Endothelial cell of umbilical vein (primary cell): ENCODE measurements around the gene GORASP1. TPM values are rescaled to one million over a fixed set of nuclear protein-coding genes. Genes with fewer than 3 reads are reported as not detected.

ENCODE experiments used
- BruUV-seq: library from RNA; stranded (reverse); fragments of 400-500 nt; replicated peaks from 2 replicates; lab custom pipeline; 2021; lab: Mats Ljungman, UMichigan
- CTCF ChIA-PET: fragments of 300-600, 350-600 bp; sonication (Branson Sonifier 250); formaldehyde crosslinking; loops from one replicate; lab custom pipeline; 2021; ENCODE audit warnings: antibody characterized with exemption, inconsistent platforms; lab: Charles Lee
- POLR2A ChIA-PET: fragments of 300-600, 350-600 bp; sonication (Branson Sonifier 250); formaldehyde crosslinking; loops from one replicate; lab custom pipeline; 2021; ENCODE audit warnings: antibody characterized with exemption, inconsistent platforms; lab: Charles Lee
- DNase-seq: peaks from one replicate; pipeline ENCODE4 v3.0.0-alpha.2; 2011; ENCODE audit warnings: low read depth, low spot score
- FAIRE-seq: peaks from 2 replicates; lab custom pipeline; 2011; peaks lifted over from hg19 to GRCh38; lab: Jason Lieb, UNC
- H2AFZ ChIP-seq: 2 replicates; pipeline ENCODE4 v1.6.0; 2012; ENCODE audit warnings: low read depth, low read length, control low read depth, inconsistent platforms
- H3K27ac ChIP-seq: 2 replicates; pipeline ENCODE4 v1.5.1; 2011; ENCODE audit warnings: low read depth, mild to moderate bottlenecking, control low read depth, low read length, moderate library complexity; ENCODE audit not compliant: insufficient read depth
- H3K27me3 ChIP-seq, 2 experiments: 2 replicates each; pipeline versions ENCODE4 v1.6.0 to v1.6.1; 2011; ENCODE audit warnings: low read length in 2 of 2, mixed read lengths in 1 of 2; ENCODE audit not compliant: control insufficient read depth in 2 of 2, insufficient read depth in 2 of 2
- H3K36me3 ChIP-seq, 2 experiments: 2 replicates in 1 of 2; 3 replicates in 1 of 2; pipeline ENCODE4 v1.5.1; 2011; ENCODE audit warnings: low read length in 2 of 2, mild to moderate bottlenecking in 1 of 2, moderate library complexity in 1 of 2; ENCODE audit not compliant: control insufficient read depth in 2 of 2, insufficient read depth in 2 of 2; ENCODE audit errors: extremely low read depth in 1 of 2
- H3K4me1 ChIP-seq: 3 replicates; pipeline ENCODE4 v1.5.1; 2011; ENCODE audit warnings: mild to moderate bottlenecking, low read length; ENCODE audit not compliant: control insufficient read depth, insufficient read depth; ENCODE audit errors: extremely low read depth
- H3K4me2 ChIP-seq: 2 replicates; pipeline ENCODE4 v1.6.1; 2011; ENCODE audit warnings: low read length, control low read depth, mixed read lengths; ENCODE audit not compliant: insufficient read depth
- H3K4me3 ChIP-seq, 3 experiments: fragments of 200-600 bp in 1 of 3; sonication (generic), shearing (Covaris generic) in 1 of 3; replicated peaks in 1 of 3; 2 replicates each; pipeline ENCODE4 v1.5.1; 2011 to 2016; ENCODE audit warnings: control low read depth in 3 of 3, low read length in 3 of 3, mild to moderate bottlenecking in 2 of 3, inconsistent platforms in 1 of 3, low read depth in 1 of 3, moderate library complexity in 1 of 3; ENCODE audit not compliant: insufficient read depth in 1 of 3
- H3K79me2 ChIP-seq: 2 replicates; pipeline ENCODE4 v1.6.0; 2012; ENCODE audit warnings: low read length, inconsistent platforms; ENCODE audit not compliant: control insufficient read depth, insufficient read depth
- H3K9ac ChIP-seq: replicated peaks from 2 replicates; pipeline ENCODE3; 2011; ENCODE audit warnings: low read length, control low read depth; ENCODE audit not compliant: insufficient read depth; ENCODE audit errors: extremely low read depth
- H3K9me1 ChIP-seq: replicated peaks from 3 replicates; pipeline ENCODE4 v1.6.0; 2011; ENCODE audit warnings: mild to moderate bottlenecking, low read length; ENCODE audit not compliant: control insufficient read depth, insufficient read depth; ENCODE audit errors: extremely low read depth
- H3K9me3 ChIP-seq: replicated peaks from 2 replicates; pipeline ENCODE4 v1.5.1; 2012; ENCODE audit warnings: low read length, inconsistent platforms; ENCODE audit not compliant: control insufficient read depth, insufficient read depth
- H4K20me1 ChIP-seq: replicated peaks from 2 replicates; pipeline ENCODE3; 2011; ENCODE audit warnings: mild to moderate bottlenecking, low read length; ENCODE audit not compliant: control insufficient read depth, insufficient read depth; ENCODE audit errors: extremely low read depth
- CTCF ChIP-seq, 2 donors: IDR thresholded peaks; 1 replicate in 1 of 2; 2 replicates in 1 of 2; pipeline ENCODE4 v1.5.1; 2011; ENCODE audit warnings: low read length in 2 of 2, mild to moderate bottlenecking in 2 of 2, moderate library complexity in 2 of 2, control low read depth in 1 of 2, inconsistent platforms in 1 of 2, low read depth in 1 of 2; ENCODE audit not compliant: insufficient read depth in 1 of 2; ENCODE audit errors: extremely low read depth in 1 of 2
- EZH2 ChIP-seq: IDR thresholded peaks from 2 replicates; pipeline ENCODE4 v1.6.1; 2012; ENCODE audit warnings: borderline replicate concordance, low read depth, mild to moderate bottlenecking, moderate library complexity, low read length, inconsistent platforms; ENCODE audit not compliant: severe bottlenecking
- FOS ChIP-seq: IDR thresholded peaks from 2 replicates; pipeline ENCODE4 v1.6.1; 2011; ENCODE audit warnings: mild to moderate bottlenecking, low read length, moderate library complexity, borderline replicate concordance; ENCODE audit not compliant: insufficient read depth
- GATA2 ChIP-seq: IDR thresholded peaks from 2 replicates; pipeline ENCODE4 v1.7.0; 2011; ENCODE audit warnings: low read depth, mild to moderate bottlenecking, moderate library complexity, mixed read lengths, low read length; ENCODE audit not compliant: insufficient read length, insufficient read depth
- JUN ChIP-seq: IDR thresholded peaks from 2 replicates; pipeline ENCODE4 v1.6.1; 2011; ENCODE audit warnings: borderline replicate concordance, low read depth; ENCODE audit not compliant: insufficient read length, insufficient read depth
- MAX ChIP-seq: IDR thresholded peaks from 2 replicates; pipeline ENCODE4 v1.6.1; 2011; ENCODE audit not compliant: insufficient read depth, insufficient read length
- MYC ChIP-seq: IDR thresholded peaks from one replicate; pipeline ENCODE4 v1.6.1; 2011; ENCODE audit warnings: mild to moderate bottlenecking, low read depth, low read length
- POLR2A ChIP-seq: IDR thresholded peaks from 2 replicates; pipeline ENCODE4 v1.6.1; 2012; ENCODE audit warnings: low read depth, mild to moderate bottlenecking, control low read depth, low read length
- POLR2AphosphoS5 ChIP-seq: IDR thresholded peaks from 2 replicates; pipeline ENCODE4 v1.6.1; 2012; ENCODE audit warnings: low read depth, mild to moderate bottlenecking, control low read depth, low read length, moderate library complexity; ENCODE audit not compliant: insufficient read depth
- dilution Hi-C: fragments of 300-500 bp; cut with MboI; formaldehyde crosslinking; loops from one replicate; pipeline ENCODE4 v1.15.0; 2019; ENCODE audit warnings: low sequenced_read_pairs; ENCODE audit not compliant: extremely low pct_ligation_motif_present
- intact Hi-C: fragments of 100-400 bp; cut with micrococcal nuclease; formaldehyde crosslinking; loops from one replicate; pipeline ENCODE4 v1.10.0; 2022
- polyA plus RNA-seq, 4 experiments: library from polyadenylated mRNA; depleted of rRNA in 3 of 4; stranded (reverse) in 3 of 4; unstranded in 1 of 4; fragments of >200 nt; gene quantifications; 2 replicates each; pipeline versions ENCODE4 v1.2.1 to v1.2.3, GENCODE V29; 2011 to 2012; ENCODE audit warnings: missing spikeins in 1 of 4
- total RNA-seq: library from RNA; stranded (reverse); gene quantifications from 2 replicates; pipeline ENCODE4 v1.2.3, GENCODE V29; 2021

GORASP1 gene
- total and polyA plus RNA-seq, 2 donors (not counting 3 experiments of a cell fraction or from before 2014, with no cell fraction given) = 62.5 to 68.0 TPM

- no peaks in the 10 kb centered on the region for H3K9me3 ChIP-seq
- no TSS peak for BruUV-seq
- no peak overlapping the region for H2AFZ ChIP-seq
- H4K20me1 ChIP-seq = no peaks in the 10 kb centered on the region
- no peaks in the 10 kb centered on the region for H3K27me3 ChIP-seq
- no peaks in the 10 kb centered on the region for H3K36me3 ChIP-seq
- CTCF ChIA-PET = interaction anchor here (1.0 kb wide), 1 partner anchor 10 kb away, joined by 3 read pairs; no protein-coding TSS in a partner anchor
- DNase-seq (no peak), FAIRE-seq (no peak)
- dilution Hi-C loops (no loop called here), intact Hi-C loops (no loop called here)
- H3K4me3 ChIP-seq = no peak overlapping the region
- no peak overlapping the region for H3K4me2 ChIP-seq
- no peak overlapping the region for H3K9ac ChIP-seq
- H3K9me1 ChIP-seq = no peaks in the 10 kb centered on the region
- no peak overlapping the region for H3K27ac ChIP-seq
- TF ChIP-seq POLR2A (no peak), CTCF (IDR thresholded peaks at IDR 0.05; ENCODE audit: extremely low read depth in 1 of 2, insufficient read depth in 1 of 2, low read depth in 1 of 2, low read length in 2 of 2) (no peak), MYC (no peak)
- peaks cover 18% of the 10 kb centered on the region for H3K79me2 ChIP-seq
- POLR2A ChIA-PET = no interaction called here
- H3K4me1 ChIP-seq = peaks cover 9% of the 10 kb centered on the region
Observed at GRCh38 chr3:39156421-39156820, 49.0 kb upstream of the GORASP1 start.

GRCh38 chr3:39154280-39155021 is 47.0 kb upstream of the GORASP1 start:
- Histone ChIP-seq H3K4me1 (peaks cover 27% of the 10 kb centered on the region), H3K9ac (no peak overlapping the region), H4K20me1 (no peaks in the 10 kb centered on the region), H3K36me3 (no peaks in the 10 kb centered on the region), H3K4me3 (no peak overlapping the region), H3K9me3 (no peaks in the 10 kb centered on the region), H2AFZ (no peak overlapping the region), H3K27me3 (no peaks in the 10 kb centered on the region), H3K79me2 (peaks cover 32% of the 10 kb centered on the region), H3K9me1 (no peaks in the 10 kb centered on the region), H3K4me2 (no peak overlapping the region), H3K27ac (no peak overlapping the region)
- intact Hi-C loops = no loop called here
- CTCF ChIA-PET = no interaction called here
- FAIRE-seq (no peak), DNase-seq (no peak)
- POLR2A ChIA-PET = no interaction called here
- TF ChIP-seq FOS (no peak), CTCF (IDR thresholded peaks at IDR 0.05; ENCODE audit: extremely low read depth in 1 of 2, insufficient read depth in 1 of 2, low read depth in 1 of 2, low read length in 2 of 2) (no peak), POLR2AphosphoS5 (no peak), GATA2 (no peak), MYC (no peak), MAX (no peak), EZH2 (no peak), JUN (no peak), POLR2A (no peak)
- TSS peak; percentile 16 for BruUV-seq
- dilution Hi-C loops = no loop called here
